IMR-90 (cell line): ENCODE data around the gene NDUFB4. TPM values are rescaled to one million over a fixed set of nuclear protein-coding genes. Genes with fewer than 3 reads are reported as not detected.
"Not testable (repeated sequence)": the region's sequence is repeated elsewhere in the genome, so short reads cannot be mapped to it uniquely, and the experiment has no call there.

Source experiments
- ATAC-seq: fragments of 200-7000 bp; cut with Tn5 transposase; 2 replicates; pipeline ENCODE4 v1.9.1; 2020; ENCODE audit warnings: low read depth, mild to moderate bottlenecking, moderate library complexity
- BruUV-seq: library from RNA; stranded (reverse); fragments of 400-500 nt; replicated peaks from 2 replicates; lab custom pipeline; 2021; lab: Mats Ljungman, UMichigan
- CTCF ChIA-PET: fragments of 300-600 bp; formaldehyde crosslinking; extraction: SDS; loops from one replicate; lab custom pipeline; 2021; ENCODE audit warnings: antibody characterized with exemption; lab: Yijun Ruan, JAX
- POLR2A ChIA-PET: fragments of 300-600 bp; sonication (Branson Sonifier 250); formaldehyde crosslinking; loops from one replicate; lab custom pipeline; 2022; ENCODE audit warnings: antibody characterized with exemption; ENCODE audit not compliant: unreplicated experiment; lab: Charles Lee
- DNase-seq: peaks from one replicate; pipeline ENCODE4 v3.0.0; 2013
- H2AFZ ChIP-seq: replicated peaks from 2 replicates; pipeline ENCODE3; 2013; ENCODE audit warnings: low read length, mild to moderate bottlenecking; ENCODE audit not compliant: poor library complexity
- H2AK5ac ChIP-seq: 2 replicates; pipeline ENCODE4 v1.6.1; 2013; ENCODE audit warnings: low read depth, low read length, inconsistent platforms
- H2AK9ac ChIP-seq: replicated peaks from 2 replicates; pipeline ENCODE3; 2013; ENCODE audit warnings: mild to moderate bottlenecking, low read depth, low read length, moderate library complexity; ENCODE audit not compliant: poor library complexity
- H2BK120ac ChIP-seq: 2 replicates; pipeline ENCODE4 v1.6.1; 2013; ENCODE audit warnings: low read depth, low read length, inconsistent platforms
- H2BK15ac ChIP-seq: 3 replicates; pipeline ENCODE4 v1.6.1; 2013; ENCODE audit warnings: low read depth, low read length, inconsistent platforms
- H2BK20ac ChIP-seq: 2 replicates; pipeline ENCODE4 v1.6.1; 2013; ENCODE audit warnings: low read depth, mild to moderate bottlenecking, inconsistent platforms, low read length, moderate library complexity
- H2BK5ac ChIP-seq: 2 replicates; pipeline ENCODE4 v1.6.1; 2013; ENCODE audit warnings: mild to moderate bottlenecking, low read depth, low read length, inconsistent platforms; ENCODE audit not compliant: poor library complexity, severe bottlenecking
- H3K14ac ChIP-seq: replicated peaks from 2 replicates; pipeline ENCODE4 v1.6.1; 2013; ENCODE audit warnings: low read depth, low read length, inconsistent platforms
- H3K18ac ChIP-seq: 2 replicates; pipeline ENCODE4 v1.6.1; 2013; ENCODE audit warnings: low read depth, low read length, control low read depth
- H3K23ac ChIP-seq: 2 replicates; pipeline ENCODE4 v1.6.1; 2013; ENCODE audit warnings: low read depth, low read length, inconsistent platforms
- H3K27ac ChIP-seq: 2 replicates; pipeline ENCODE4 v1.5.1; 2013; ENCODE audit warnings: mild to moderate bottlenecking, control low read depth, low read length; ENCODE audit not compliant: insufficient read depth
- H3K27me3 ChIP-seq: 2 replicates; pipeline ENCODE4 v1.6.1; 2013; ENCODE audit warnings: low read length; ENCODE audit not compliant: control insufficient read depth, insufficient read depth
- H3K36me3 ChIP-seq: 2 replicates; pipeline ENCODE4 v1.6.1; 2013; ENCODE audit warnings: low read length, mixed read lengths; ENCODE audit not compliant: control insufficient read depth, insufficient read depth
- H3K4ac ChIP-seq: 2 replicates; pipeline ENCODE4 v1.6.1; 2013; ENCODE audit warnings: low read depth, low read length, inconsistent platforms
- H3K4me1 ChIP-seq: 2 replicates; pipeline ENCODE4 v1.6.1; 2013; ENCODE audit warnings: low read length, mixed read lengths; ENCODE audit not compliant: control insufficient read depth, insufficient read depth
- H3K4me2 ChIP-seq: 2 replicates; pipeline ENCODE4 v1.6.1; 2013; ENCODE audit warnings: low read depth, mild to moderate bottlenecking, control low read depth, low read length, moderate library complexity
- H3K4me3 ChIP-seq: 2 replicates; pipeline ENCODE4 v1.5.1; 2013; ENCODE audit warnings: low read depth, mild to moderate bottlenecking, control low read depth, low read length, moderate library complexity; ENCODE audit not compliant: insufficient read depth
- H3K56ac ChIP-seq: 2 replicates; pipeline ENCODE4 v1.6.1; 2013; ENCODE audit warnings: low read length, inconsistent platforms; ENCODE audit not compliant: insufficient read depth; ENCODE audit errors: extremely low read depth
- H3K79me1 ChIP-seq, 2 experiments: 2 replicates each; pipeline ENCODE4 v1.6.1; 2013; ENCODE audit warnings: low read length in 2 of 2, inconsistent platforms in 1 of 2, low read depth in 1 of 2
- H3K9ac ChIP-seq: 2 replicates; pipeline ENCODE4 v1.6.1; 2013; ENCODE audit warnings: low read depth, low read length, control low read depth
- H3K9me1 ChIP-seq: 2 replicates; pipeline ENCODE4 v1.6.1; 2013; ENCODE audit warnings: low read length, inconsistent platforms; ENCODE audit not compliant: insufficient read depth
- H3K9me3 ChIP-seq: 2 replicates; pipeline ENCODE4 v1.6.1; 2013; ENCODE audit warnings: low read length; ENCODE audit not compliant: control insufficient read depth, insufficient read depth
- H4K20me1 ChIP-seq: 2 replicates; pipeline ENCODE4 v1.6.1; 2013; ENCODE audit warnings: low read length, inconsistent platforms; ENCODE audit not compliant: insufficient read depth
- H4K5ac ChIP-seq: 2 replicates; pipeline ENCODE4 v1.6.1; 2013; ENCODE audit warnings: mild to moderate bottlenecking, low read depth, low read length, control low read depth
- H4K8ac ChIP-seq, 2 experiments: 2 replicates each; pipeline ENCODE4 v1.6.1; 2013; ENCODE audit warnings: low read depth in 2 of 2, low read length in 2 of 2, control low read depth in 1 of 2, inconsistent platforms in 1 of 2
- H4K91ac ChIP-seq: 2 replicates; pipeline ENCODE4 v1.6.1; 2013; ENCODE audit warnings: low read depth, low read length, inconsistent platforms; ENCODE audit not compliant: insufficient read depth
- WGBS, 2 experiments: methylation state at CpG; one replicate each; pipeline versions ENCODE4 v1.1.5 to v1.1.7; 2013; ENCODE audit warnings: missing lambda C conversion rate in 2 of 2; ENCODE audit not compliant: insufficient read length in 1 of 2; ENCODE audit errors: extremely low coverage in 2 of 2; 5-methylcytosine and 5-hydroxymethylcytosine counted together
- dilution Hi-C: fragments of 300-500 bp; cut with HindIII; formaldehyde crosslinking; loops from one replicate; pipeline ENCODE4 v1.14.3; 2018; ENCODE audit warnings: low sequenced_read_pairs; ENCODE audit not compliant: unreplicated experiment
- in situ Hi-C: fragments of 300-500 bp; cut with MboI; formaldehyde crosslinking; loops from 3 replicates; pipeline ENCODE4 v1.14.3; 2019; ENCODE audit warnings: low sequenced_read_pairs, inconsistent platforms, mixed read lengths
- intact Hi-C: fragments of 100-400 bp; cut with micrococcal nuclease; formaldehyde crosslinking; loops from 2 replicates; pipeline ENCODE4 v1.10.0; 2022
- polyA plus RNA-seq, 3 experiments: library from polyadenylated mRNA; depleted of rRNA; stranded (reverse); fragments of >200 nt; gene quantifications; 2 replicates each; pipeline ENCODE4 v1.2.3, GENCODE V29; 2012; ENCODE audit warnings: low replicate concordance in 1 of 3
- total RNA-seq: library from RNA; depleted of rRNA; stranded (reverse); fragments of >200 nt; gene quantifications from 2 replicates; pipeline ENCODE4 v1.2.3, GENCODE V29; 2012

Gene NDUFB4
- total and polyA plus RNA-seq, 2 of the 4 experiments (the other 2 are of a cell fraction) = 53.9 to 278 TPM

GRCh38 chr3:120616745-120617144 is 20.6 kb downstream of the NDUFB4 start:
- H3K27ac ChIP-seq, intact Hi-C loops, H3K9ac ChIP-seq, H2BK120ac ChIP-seq, in situ Hi-C loops, BruUV-seq, H3K4me2 ChIP-seq, H3K9me1 ChIP-seq, H3K4me1 ChIP-seq, DNase-seq, dilution Hi-C loops, H4K20me1 ChIP-seq, H3K56ac ChIP-seq, H2BK20ac ChIP-seq, H3K9me3 ChIP-seq, H3K18ac ChIP-seq, POLR2A ChIA-PET, H3K79me1 ChIP-seq, H2AFZ ChIP-seq, H3K4me3 ChIP-seq, H3K14ac ChIP-seq, H4K5ac ChIP-seq, H2BK15ac ChIP-seq, H3K27me3 ChIP-seq, H2BK5ac ChIP-seq, H3K4ac ChIP-seq, H3K23ac ChIP-seq, H4K91ac ChIP-seq, H4K8ac ChIP-seq, H2AK9ac ChIP-seq, ATAC-seq, H3K36me3 ChIP-seq, H2AK5ac ChIP-seq: not testable (repeated sequence)
- CTCF ChIA-PET = interaction anchor here (0.7 kb wide), 1 partner anchor 12 kb away, joined by 3 read pairs; no protein-coding TSS in a partner anchor
- no CpG with 5 or more reads among the region's 8 CpGs for WGBS, 2 experiments
